KMS-11 (cell line): ENCODE data around the gene OSCP1.
A peak's percentile ranks its signal among the peaks of the same experiment; 100 is the strongest.

Experiments
- H2AFZ ChIP-seq: fragments of 200-600 bp; sonication (generic); 2 replicates; pipeline ENCODE4 v1.6.1; 2016; ENCODE audit warnings: antibody characterized with exemption, mixed run types, low read depth
- H3K27ac ChIP-seq: fragments of 200-600 bp; sonication (generic); 2 replicates; pipeline ENCODE4 v1.6.1; 2016; ENCODE audit warnings: mild to moderate bottlenecking, mixed run types
- H3K27me3 ChIP-seq: fragments of 200-600 bp; sonication (generic); 2 replicates; pipeline ENCODE4 v1.6.1; 2017; ENCODE audit warnings: mild to moderate bottlenecking, low read depth, mixed run types, moderate library complexity; ENCODE audit not compliant: insufficient read depth
- H3K36me3 ChIP-seq: fragments of 200-600 bp; sonication (generic); 2 replicates; pipeline ENCODE4 v1.6.1; 2017; ENCODE audit warnings: mild to moderate bottlenecking, mixed run types; ENCODE audit not compliant: insufficient read depth
- H3K4me1 ChIP-seq: fragments of 200-600 bp; sonication (generic); 2 replicates; pipeline ENCODE4 v1.6.1; 2016; ENCODE audit warnings: mild to moderate bottlenecking, low read depth, mixed run types; ENCODE audit not compliant: poor library complexity, severe bottlenecking
- H3K4me2 ChIP-seq: fragments of 200-600 bp; sonication (generic); 2 replicates; pipeline ENCODE4 v1.7.0; 2016; ENCODE audit warnings: mild to moderate bottlenecking, mixed run types
- H3K4me3 ChIP-seq: fragments of 200-600 bp; sonication (generic); IDR thresholded peaks from 2 replicates; pipeline ENCODE4 v1.6.1; 2017; ENCODE audit warnings: low read depth, low read length, mixed read lengths; ENCODE audit not compliant: insufficient read depth
- H3K79me2 ChIP-seq: fragments of 200-600 bp; sonication (generic); 2 replicates; pipeline ENCODE4 v1.6.1; 2016; ENCODE audit warnings: low read depth, mixed run types; ENCODE audit not compliant: insufficient read depth
- H3K9ac ChIP-seq: fragments of 200-600 bp; sonication (generic); 2 replicates; pipeline ENCODE4 v1.6.1; 2016; ENCODE audit warnings: mild to moderate bottlenecking, mixed run types
- H4K20me1 ChIP-seq: fragments of 200-600 bp; sonication (generic); 2 replicates; pipeline ENCODE4 v1.6.1; 2016; ENCODE audit warnings: mild to moderate bottlenecking, mixed run types; ENCODE audit not compliant: insufficient read depth
- CTCF ChIP-seq: fragments of 200-600 bp; sonication (generic); conservative IDR thresholded peaks from 2 replicates; pipeline ENCODE4 v1.6.1; 2017; ENCODE audit warnings: low read depth, mild to moderate bottlenecking, antibody characterized with exemption, low read length, moderate library complexity, mixed read lengths

Gene OSCP1

GRCh38 chr1:36406440-36406839 lies 43.8 kb downstream of the OSCP1 start:
- Histone ChIP-seq H3K4me1 (peaks cover 2% of the 10 kb centered on the region), H4K20me1 (no peaks in the 10 kb centered on the region), H3K27me3 (no peaks in the 10 kb centered on the region), H2AFZ (no peak overlapping the region), H3K9ac (no peak overlapping the region), H3K4me2 (no peak overlapping the region), H3K27ac (no peak overlapping the region), H3K4me3 (no peak overlapping the region), H3K36me3 (no peaks in the 10 kb centered on the region), H3K79me2 (no peaks in the 10 kb centered on the region)
- no peak for TF ChIP-seq CTCF

DNA sequence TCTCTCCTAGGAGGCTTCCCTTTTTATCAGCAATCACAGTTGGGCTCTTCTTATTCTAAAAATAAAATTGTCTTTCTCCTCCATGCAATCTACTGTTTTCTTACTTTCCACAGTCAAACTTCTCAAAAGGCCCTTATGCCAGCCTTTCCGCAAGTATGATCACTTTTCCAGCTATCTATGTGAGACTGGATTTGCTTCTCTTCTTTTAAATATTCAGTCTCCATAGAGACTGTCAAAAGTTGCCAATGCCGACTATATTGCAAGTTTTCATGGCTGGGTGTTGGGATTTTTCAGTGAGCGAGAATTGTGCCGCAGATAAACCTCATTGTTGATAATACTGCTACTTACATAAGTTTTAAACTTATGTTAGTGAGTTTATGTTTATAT lies 47.8 kb downstream of the OSCP1 start:
- Histone ChIP-seq H3K4me1 (peaks cover 8% of the 10 kb centered on the region), H3K27me3 (no peaks in the 10 kb centered on the region), H3K79me2 (no peaks in the 10 kb centered on the region), H3K36me3 (no peaks in the 10 kb centered on the region), H3K27ac (no peak overlapping the region), H4K20me1 (no peaks in the 10 kb centered on the region), H3K9ac (no peak overlapping the region), H2AFZ (no peak overlapping the region), H3K4me3 (no peak overlapping the region), H3K4me2 (no peak overlapping the region)
- TF ChIP-seq CTCF: no peak

GRCh38 chr1:36401602-36402503 lies 48.4 kb downstream of the OSCP1 start:
- TF ChIP-seq CTCF: no peak
- peak overlapping the region; percentile 71; the same call in 1 of the 2 replicates for H3K27ac ChIP-seq
- H3K9ac ChIP-seq: peak overlapping the region; percentile 49; the same call in 1 of the 2 replicates
- H3K4me1 ChIP-seq: peaks cover 9% of the 10 kb centered on the region
- H3K36me3 ChIP-seq: no peaks in the 10 kb centered on the region
- H3K4me3 ChIP-seq: no peak overlapping the region
- no peaks in the 10 kb centered on the region for H4K20me1 ChIP-seq
- no peak overlapping the region; the same call in 1 of the 2 replicates for H2AFZ ChIP-seq
- no peaks in the 10 kb centered on the region for H3K27me3 ChIP-seq
- peaks cover 2% of the 10 kb centered on the region; the same call in 1 of the 2 replicates for H3K79me2 ChIP-seq
- peak overlapping the region; percentile 25; the same call in 1 of the 2 replicates for H3K4me2 ChIP-seq

- H3K9ac ChIP-seq: peak overlapping the region; percentile 49; the same call in 1 of the 2 replicates
- H3K27me3 ChIP-seq: no peaks in the 10 kb centered on the region
- H3K4me1 ChIP-seq: peaks cover 17% of the 10 kb centered on the region
- peak overlapping the region; percentile 64; the same call in 1 of the 2 replicates for H2AFZ ChIP-seq
- H4K20me1 ChIP-seq: no peaks in the 10 kb centered on the region
- H3K79me2 ChIP-seq: peaks cover 10% of the 10 kb centered on the region; the same call in 1 of the 2 replicates
- peak overlapping the region; percentile 71 for H3K27ac ChIP-seq
- H3K4me2 ChIP-seq: peak overlapping the region; percentile 29; the same call in 1 of the 2 replicates
- no peaks in the 10 kb centered on the region for H3K36me3 ChIP-seq
- TF ChIP-seq CTCF: no peak
- H3K4me3 ChIP-seq: no peak overlapping the region
These were observed 49.2 kb downstream of the OSCP1 start for GRCh38 chr1:36400825-36401601.
